Mesothelial cell of epicardium (in vitro differentiated cells): ENCODE measurements around the gene STX19. TPM values are rescaled to one million over a fixed set of nuclear protein-coding genes. Genes with fewer than 3 reads are reported as not detected.

Experiments used
- total RNA-seq: library from RNA; stranded (reverse); gene quantifications from 3 replicates; pipeline ENCODE4 v1.2.1, GENCODE V29; 2021

Gene STX19
- total RNA-seq, 1 donor from 2014 or later, result 0.18 TPM

Other genes with a start within 250 kb of the STX19 start
- 15.4 to 16.9 TPM (median 16.0 TPM) in 3 replicates for gene PROS1, start 54.7 kb downstream of the STX19 start, total RNA-seq
- gene ARL13B, start 48.4 kb downstream of the STX19 start, total RNA-seq, result 12.1 to 14.1 TPM (median 13.6 TPM) in 3 replicates
- gene DHFR2, start 34.3 kb upstream of the STX19 start, total RNA-seq, result 8.0 to 9.6 TPM (median 8.2 TPM) in 3 replicates
- gene NSUN3, start 34.5 kb upstream of the STX19 start, total RNA-seq, result 15.7 to 17.3 TPM (median 16.8 TPM) in 3 replicates